OCI-LY7 (cell line): ENCODE measurements around the gene UBE3B.

Experiments
- EZH2phosphoT487 ChIP-seq: fragments of 200-600 bp; sonication (generic); IDR thresholded peaks from 2 replicates; pipeline ENCODE4 v1.6.1; 2018; ENCODE audit warnings: low read depth, borderline replicate concordance, mild to moderate bottlenecking, mixed run types, antibody characterized with exemption, low read length, moderate library complexity, mixed read lengths
- TF ChIP-seq, protein P1 (sequence below): fragments of 200-600 bp; sonication (generic); conservative IDR thresholded peaks from 2 replicates; pipeline ENCODE4 v1.5.1; 2014; ENCODE audit warnings: mild to moderate bottlenecking, antibody characterized with exemption, low read length, moderate library complexity, mixed read lengths

DNA sequence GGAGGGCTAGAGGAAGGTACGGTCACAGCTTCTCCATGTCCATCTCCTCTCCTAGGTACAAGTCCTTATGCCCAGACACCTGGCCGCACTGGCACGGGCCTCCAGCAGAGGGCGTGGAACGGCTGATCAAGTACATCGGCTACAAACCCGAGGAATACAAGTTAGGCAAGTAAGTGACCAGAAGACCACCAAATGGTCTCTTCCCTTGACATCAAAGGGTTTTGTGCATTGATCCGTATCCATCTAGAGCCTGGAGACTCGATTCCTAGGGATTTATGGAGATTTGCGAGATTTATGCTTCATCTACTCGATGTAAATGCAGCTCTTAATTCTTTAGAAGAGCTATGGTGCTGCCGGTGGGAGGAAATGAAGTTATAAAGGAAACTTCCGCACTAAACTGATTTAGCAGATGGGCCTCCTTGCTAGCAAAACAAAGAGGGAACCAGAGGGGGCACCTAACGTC lies 44.6 kb upstream of the UBE3B start:
- TF ChIP-seq, protein P1, sequence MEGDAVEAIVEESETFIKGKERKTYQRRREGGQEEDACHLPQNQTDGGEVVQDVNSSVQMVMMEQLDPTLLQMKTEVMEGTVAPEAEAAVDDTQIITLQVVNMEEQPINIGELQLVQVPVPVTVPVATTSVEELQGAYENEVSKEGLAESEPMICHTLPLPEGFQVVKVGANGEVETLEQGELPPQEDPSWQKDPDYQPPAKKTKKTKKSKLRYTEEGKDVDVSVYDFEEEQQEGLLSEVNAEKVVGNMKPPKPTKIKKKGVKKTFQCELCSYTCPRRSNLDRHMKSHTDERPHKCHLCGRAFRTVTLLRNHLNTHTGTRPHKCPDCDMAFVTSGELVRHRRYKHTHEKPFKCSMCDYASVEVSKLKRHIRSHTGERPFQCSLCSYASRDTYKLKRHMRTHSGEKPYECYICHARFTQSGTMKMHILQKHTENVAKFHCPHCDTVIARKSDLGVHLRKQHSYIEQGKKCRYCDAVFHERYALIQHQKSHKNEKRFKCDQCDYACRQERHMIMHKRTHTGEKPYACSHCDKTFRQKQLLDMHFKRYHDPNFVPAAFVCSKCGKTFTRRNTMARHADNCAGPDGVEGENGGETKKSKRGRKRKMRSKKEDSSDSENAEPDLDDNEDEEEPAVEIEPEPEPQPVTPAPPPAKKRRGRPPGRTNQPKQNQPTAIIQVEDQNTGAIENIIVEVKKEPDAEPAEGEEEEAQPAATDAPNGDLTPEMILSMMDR, result peak; percentile 91
- TF ChIP-seq EZH2phosphoT487, result no peak
